Calu3 (cell line): ENCODE measurements around the gene SDC4. TPM values are rescaled to one million over a fixed set of nuclear protein-coding genes. Genes with fewer than 3 reads are reported as not detected.

ENCODE experiments used
- BruUV-seq: library from RNA; stranded (reverse); fragments of 400-500 nt; replicated peaks from 2 replicates; lab custom pipeline; 2021; lab: Mats Ljungman, UMichigan
- CTCF ChIA-PET: fragments of 300-600 bp; sonication (Branson Sonifier 250); formaldehyde crosslinking; loops from one replicate; lab custom pipeline; 2022; ENCODE audit warnings: antibody characterized with exemption; lab: Charles Lee
- DNase-seq: peaks from one replicate; pipeline ENCODE4 v3.0.0; 2022
- H3K27ac Mint-ChIP-seq: one replicate; pipeline ENCODE4 v1.8.0; 2022; ENCODE audit warnings: mixed read lengths; ENCODE audit not compliant: unreplicated experiment
- H3K27me3 Mint-ChIP-seq: one replicate; pipeline ENCODE4 v1.8.0; 2022; ENCODE audit warnings: mixed read lengths; ENCODE audit not compliant: unreplicated experiment
- H3K36me3 Mint-ChIP-seq: one replicate; pipeline ENCODE4 v1.8.0; 2022; ENCODE audit warnings: mild to moderate bottlenecking, moderate library complexity, mixed read lengths; ENCODE audit not compliant: insufficient read depth, unreplicated experiment
- H3K4me1 Mint-ChIP-seq: one replicate; pipeline ENCODE4 v1.8.0; 2022; ENCODE audit warnings: mild to moderate bottlenecking, low read depth, mixed read lengths; ENCODE audit not compliant: unreplicated experiment
- H3K4me3 Mint-ChIP-seq: one replicate; pipeline ENCODE4 v1.8.0; 2022; ENCODE audit warnings: mild to moderate bottlenecking, low read depth, moderate library complexity, mixed read lengths; ENCODE audit not compliant: unreplicated experiment
- H3K9me3 Mint-ChIP-seq: one replicate; pipeline ENCODE4 v1.8.0; 2022; ENCODE audit warnings: low read depth, mixed read lengths; ENCODE audit not compliant: unreplicated experiment
- intact Hi-C: fragments of 100-400 bp; cut with micrococcal nuclease; formaldehyde crosslinking; loops from one replicate; pipeline ENCODE4 v1.10.0; 2022; ENCODE audit not compliant: unreplicated experiment
- total RNA-seq: library from RNA; stranded (reverse); gene quantifications from 2 replicates; pipeline ENCODE4 v1.2.3, GENCODE V29; 2022
- TF ChIP-seq, protein P1 (sequence below): fragments of 200-600 bp; IDR thresholded peaks from one replicate; pipeline ENCODE4 v1.8.0; 2022; ENCODE audit warnings: antibody characterized with exemption; ENCODE audit not compliant: unreplicated experiment

The SDC4 gene
- total RNA-seq, 1 experiment from 2014 or later = 238 TPM

- CTCF ChIA-PET = interaction anchor here (0.6 to 1.5 kb wide), 3 partner anchors 10 to 469 kb away, joined by 3 to 6 read pairs (median 5); no protein-coding TSS in a partner anchor
- Mint-ChIP-seq H3K27me3 (peaks cover 68% of the 10 kb centered on the region), H3K27ac (no peak overlapping the region)
Observed at GRCh38 chr20:45303586-45304463, 44.4 kb downstream of the SDC4 start.

DNA sequence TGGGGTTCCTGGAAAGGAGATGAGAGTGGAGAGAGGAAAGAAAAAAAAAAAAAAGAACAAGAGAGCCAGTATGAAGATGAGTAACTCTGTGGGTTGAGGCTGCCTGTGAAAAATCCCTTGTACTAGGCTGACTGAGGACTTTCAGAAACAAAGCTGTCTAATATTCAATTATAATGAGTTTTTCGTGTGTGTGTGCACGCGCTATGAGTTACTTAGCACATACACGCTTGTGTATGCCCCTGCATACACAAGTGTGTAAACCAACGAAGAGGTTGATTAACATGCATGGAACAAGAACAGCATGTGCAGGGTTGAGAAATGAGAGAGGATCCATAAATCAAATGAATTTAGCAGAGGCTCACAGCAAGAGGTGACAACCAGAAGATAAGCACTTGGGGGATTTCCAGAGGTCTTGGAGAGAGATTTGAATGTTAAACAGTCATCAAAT lies 46.4 kb downstream of the SDC4 start:
- H3K27ac Mint-ChIP-seq = no peak overlapping the region
- intact Hi-C loops = no loop called here
- H3K36me3 Mint-ChIP-seq = no peaks in the 10 kb centered on the region
- CTCF ChIA-PET = interaction anchor here (0.6 to 1.5 kb wide), 3 partner anchors 9 to 1147 kb away, joined by 3 to 4 read pairs (median 3); no protein-coding TSS in a partner anchor
- DNase-seq = no peak
- no peaks in the 10 kb centered on the region for H3K4me1 Mint-ChIP-seq
- TF ChIP-seq, protein P1, sequence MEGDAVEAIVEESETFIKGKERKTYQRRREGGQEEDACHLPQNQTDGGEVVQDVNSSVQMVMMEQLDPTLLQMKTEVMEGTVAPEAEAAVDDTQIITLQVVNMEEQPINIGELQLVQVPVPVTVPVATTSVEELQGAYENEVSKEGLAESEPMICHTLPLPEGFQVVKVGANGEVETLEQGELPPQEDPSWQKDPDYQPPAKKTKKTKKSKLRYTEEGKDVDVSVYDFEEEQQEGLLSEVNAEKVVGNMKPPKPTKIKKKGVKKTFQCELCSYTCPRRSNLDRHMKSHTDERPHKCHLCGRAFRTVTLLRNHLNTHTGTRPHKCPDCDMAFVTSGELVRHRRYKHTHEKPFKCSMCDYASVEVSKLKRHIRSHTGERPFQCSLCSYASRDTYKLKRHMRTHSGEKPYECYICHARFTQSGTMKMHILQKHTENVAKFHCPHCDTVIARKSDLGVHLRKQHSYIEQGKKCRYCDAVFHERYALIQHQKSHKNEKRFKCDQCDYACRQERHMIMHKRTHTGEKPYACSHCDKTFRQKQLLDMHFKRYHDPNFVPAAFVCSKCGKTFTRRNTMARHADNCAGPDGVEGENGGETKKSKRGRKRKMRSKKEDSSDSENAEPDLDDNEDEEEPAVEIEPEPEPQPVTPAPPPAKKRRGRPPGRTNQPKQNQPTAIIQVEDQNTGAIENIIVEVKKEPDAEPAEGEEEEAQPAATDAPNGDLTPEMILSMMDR = no peak
- H3K27me3 Mint-ChIP-seq = peaks cover 54% of the 10 kb centered on the region
- H3K9me3 Mint-ChIP-seq = no peaks in the 10 kb centered on the region
- no TSS peak for BruUV-seq
- H3K4me3 Mint-ChIP-seq = no peak overlapping the region

More at GRCh38 chr20:45303586-45304463, 44.4 kb downstream of the SDC4 start:
- Mint-ChIP-seq H3K36me3 (no peaks in the 10 kb centered on the region), H3K4me1 (no peaks in the 10 kb centered on the region), H3K4me3 (no peak overlapping the region), H3K9me3 (no peaks in the 10 kb centered on the region)
- no peak for DNase-seq
- TF ChIP-seq, protein P1 = no peak
- BruUV-seq = no TSS peak
- intact Hi-C loops = no loop called here

- Mint-ChIP-seq H3K27me3 (peaks cover 54% of the 10 kb centered on the region), H3K4me1 (no peaks in the 10 kb centered on the region), H3K27ac (no peak overlapping the region), H3K36me3 (no peaks in the 10 kb centered on the region), H3K4me3 (no peak overlapping the region), H3K9me3 (no peaks in the 10 kb centered on the region)
- TF ChIP-seq, protein P1 = peak; percentile 48
- CTCF ChIA-PET = interaction anchor here (0.6 to 1.1 kb wide), 10 partner anchors 10 to 1146 kb away, joined by 3 to 9 read pairs (median 5); no protein-coding TSS in a partner anchor
- BruUV-seq = no TSS peak
- intact Hi-C loops = no loop called here
- DNase-seq = peak; percentile 79
Observed at GRCh38 chr20:45300961-45301360, 47.3 kb downstream of the SDC4 start.

- TF ChIP-seq, protein P1 = no peak
Observed at GRCh38 chr20:45299786-45300185, 48.4 kb downstream of the SDC4 start.

More at GRCh38 chr20:45299786-45300185, 48.4 kb downstream of the SDC4 start:
- intact Hi-C loops = no loop called here
- Mint-ChIP-seq H3K4me1 (no peaks in the 10 kb centered on the region), H3K9me3 (no peaks in the 10 kb centered on the region), H3K36me3 (no peaks in the 10 kb centered on the region), H3K27me3 (peaks cover 54% of the 10 kb centered on the region), H3K4me3 (no peak overlapping the region), H3K27ac (no peak overlapping the region)
- no peak for DNase-seq
- CTCF ChIA-PET = interaction anchor here (0.5 to 1.2 kb wide), 2 partner anchors 16 kb away, joined by 3 to 6 read pairs; no protein-coding TSS in a partner anchor
- no TSS peak for BruUV-seq
